Keratinocyte (primary cell): ENCODE measurements around the gene ABCA10.

Source experiments
- EZH2 ChIP-seq: IDR thresholded peaks from one replicate; pipeline ENCODE4 v1.6.1; 2012; ENCODE audit warnings: inconsistent platforms, mild to moderate bottlenecking, low read length, moderate library complexity
- TF ChIP-seq, protein P1 (sequence below), 3 experiments: IDR thresholded peaks in 1 of 3; conservative IDR thresholded peaks in 1 of 3; optimal IDR thresholded peaks in 1 of 3; 2 replicates in 2 of 3; 3 replicates in 1 of 3; pipeline versions ENCODE3 to v1.5.1; 2011; ENCODE audit warnings: low read length in 3 of 3, mild to moderate bottlenecking in 3 of 3, moderate library complexity in 2 of 3, control low read depth in 1 of 3, inconsistent platforms in 1 of 3; ENCODE audit not compliant: insufficient read depth in 2 of 3; ENCODE audit errors: extremely low read depth in 1 of 3

DNA sequence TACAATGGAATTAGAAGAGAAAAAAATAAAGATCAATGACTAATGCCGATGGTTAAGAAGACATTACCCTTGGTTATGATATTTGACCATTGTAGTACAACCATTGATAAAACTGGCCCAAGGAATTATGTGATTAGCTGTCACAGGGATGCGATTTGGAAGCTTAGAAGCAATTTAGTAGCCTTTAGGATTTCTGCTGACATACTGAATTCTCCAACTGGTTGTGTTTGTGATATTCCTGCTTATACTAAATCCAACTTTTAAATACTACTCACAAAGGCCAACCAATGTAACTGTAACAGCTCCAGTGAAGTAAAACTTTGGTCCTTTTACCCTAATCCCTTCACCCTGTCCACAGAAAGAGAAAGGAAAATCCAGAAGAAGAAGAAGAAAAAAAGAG is 55.5 kb downstream of the ABCA10 start:
- TF ChIP-seq, protein P1, sequence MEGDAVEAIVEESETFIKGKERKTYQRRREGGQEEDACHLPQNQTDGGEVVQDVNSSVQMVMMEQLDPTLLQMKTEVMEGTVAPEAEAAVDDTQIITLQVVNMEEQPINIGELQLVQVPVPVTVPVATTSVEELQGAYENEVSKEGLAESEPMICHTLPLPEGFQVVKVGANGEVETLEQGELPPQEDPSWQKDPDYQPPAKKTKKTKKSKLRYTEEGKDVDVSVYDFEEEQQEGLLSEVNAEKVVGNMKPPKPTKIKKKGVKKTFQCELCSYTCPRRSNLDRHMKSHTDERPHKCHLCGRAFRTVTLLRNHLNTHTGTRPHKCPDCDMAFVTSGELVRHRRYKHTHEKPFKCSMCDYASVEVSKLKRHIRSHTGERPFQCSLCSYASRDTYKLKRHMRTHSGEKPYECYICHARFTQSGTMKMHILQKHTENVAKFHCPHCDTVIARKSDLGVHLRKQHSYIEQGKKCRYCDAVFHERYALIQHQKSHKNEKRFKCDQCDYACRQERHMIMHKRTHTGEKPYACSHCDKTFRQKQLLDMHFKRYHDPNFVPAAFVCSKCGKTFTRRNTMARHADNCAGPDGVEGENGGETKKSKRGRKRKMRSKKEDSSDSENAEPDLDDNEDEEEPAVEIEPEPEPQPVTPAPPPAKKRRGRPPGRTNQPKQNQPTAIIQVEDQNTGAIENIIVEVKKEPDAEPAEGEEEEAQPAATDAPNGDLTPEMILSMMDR (optimal IDR thresholded peaks at IDR 0.05 in 1 of 3, IDR thresholded peaks at IDR 0.05 in 1 of 3, conservative IDR thresholded peaks at IDR 0.05 in 1 of 3; ENCODE audit: extremely low read depth in 1 of 3, insufficient read depth in 2 of 3, low read length in 3 of 3) = no peak
- no peak for TF ChIP-seq EZH2
